Midbrain (tissue), 1 donor: ENCODE measurements around the gene SEMA3D.

Experiments used
- DNase-seq: peaks from one replicate; lab custom pipeline; 2025; lab: John Stamatoyannopoulos, UW

Gene SEMA3D

GRCh38 chr7:85184599-85185423 is 2.0 kb downstream of the SEMA3D start:
- no peak for DNase-seq

- no peak for DNase-seq
Measured at GRCh38 chr7:85183296-85183695, 3.6 kb downstream of the SEMA3D start.

GRCh38 chr7:85178531-85179298 is 8.1 kb downstream of the SEMA3D start:
- no peak for DNase-seq

- no peak for DNase-seq
Measured at GRCh38 chr7:85177316-85177715, 9.5 kb downstream of the SEMA3D start.

GRCh38 chr7:85176197-85176596 is 10.7 kb downstream of the SEMA3D start:
- DNase-seq, result no peak

GRCh38 chr7:85175217-85175616 is 11.6 kb downstream of the SEMA3D start:
- DNase-seq, result no peak

- peak; percentile 51 for DNase-seq
Measured at GRCh38 chr7:85172530-85172941, 14.3 kb downstream of the SEMA3D start.

- no peak for DNase-seq
Measured at GRCh38 chr7:85167636-85168035, 19.2 kb downstream of the SEMA3D start.

GRCh38 chr7:85165263-85165662 is 21.6 kb downstream of the SEMA3D start:
- no peak for DNase-seq

GRCh38 chr7:85164376-85164775 is 22.5 kb downstream of the SEMA3D start:
- DNase-seq, result no peak

GRCh38 chr7:85162721-85163120 is 24.1 kb downstream of the SEMA3D start:
- DNase-seq, result no peak

- DNase-seq, result no peak
Measured at GRCh38 chr7:85160223-85160622, 26.6 kb downstream of the SEMA3D start.

- no peak for DNase-seq
Measured at GRCh38 chr7:85159003-85159402, 27.9 kb downstream of the SEMA3D start.

- no peak for DNase-seq
Measured at GRCh38 chr7:85156661-85157208, 30.1 kb downstream of the SEMA3D start.

GRCh38 chr7:85154282-85154937 is 32.4 kb downstream of the SEMA3D start:
- DNase-seq, result no peak

- DNase-seq, result no peak
Measured at GRCh38 chr7:85153715-85154114, 33.1 kb downstream of the SEMA3D start.

- no peak for DNase-seq
Measured at GRCh38 chr7:85150624-85151023, 36.2 kb downstream of the SEMA3D start.

- DNase-seq, result no peak
Measured at GRCh38 chr7:85144771-85145170, 42.1 kb downstream of the SEMA3D start.

GRCh38 chr7:85135977-85136376 is 50.9 kb downstream of the SEMA3D start:
- no peak for DNase-seq

GRCh38 chr7:85133560-85133959 is 53.3 kb downstream of the SEMA3D start:
- no peak for DNase-seq

- DNase-seq, result no peak
Measured at GRCh38 chr7:85133006-85133405, 53.9 kb downstream of the SEMA3D start.

- DNase-seq, result no peak
Measured at GRCh38 chr7:85130702-85131101, 56.2 kb downstream of the SEMA3D start.
